Heart right ventricle (tissue), 16 donors: ENCODE data around the gene WWOX. TPM values are rescaled to one million over a fixed set of nuclear protein-coding genes. Genes with fewer than 3 reads are reported as not detected.

ENCODE experiments used
- ATAC-seq, 8 donors: fragments of 200-7000 bp; cut with Tn5 transposase; one replicate each; pipeline ENCODE4 v1.9.1; 2020; ENCODE audit warnings: mild to moderate bottlenecking in 8 of 8, moderate library complexity in 8 of 8, moderate number of reproducible peaks in 1 of 8
- DNase-seq, 2 donors: peaks; one replicate each; pipeline ENCODE4 v3.0.0-alpha.2; 2020
- H3K27ac ChIP-seq, 10 donors: fragments of 200-600 bp; sonication (generic) in 2 of 10; one replicate each; pipeline versions ENCODE4 v1.5.0 to v1.8.0; 2020 to 2022; ENCODE audit warnings: mild to moderate bottlenecking in 3 of 10
- H3K27me3 ChIP-seq, 7 donors: fragments of 200-600 bp; one replicate each; pipeline ENCODE4 v1.8.0; 2021 to 2022; ENCODE audit warnings: mild to moderate bottlenecking in 2 of 7
- H3K36me3 ChIP-seq, 9 donors: fragments of 200-600 bp; sonication (generic) in 1 of 9; one replicate each; pipeline versions ENCODE4 v1.5.0 to v1.8.0; 2020 to 2022; ENCODE audit warnings: mild to moderate bottlenecking in 2 of 9
- H3K4me1 ChIP-seq, 9 donors: fragments of 200-600 bp; sonication (generic) in 1 of 9; one replicate each; pipeline versions ENCODE4 v1.5.0 to v1.8.0; 2020 to 2022; ENCODE audit warnings: mild to moderate bottlenecking in 4 of 9
- H3K4me3 ChIP-seq, 10 donors: fragments of 200-600 bp; sonication (generic) in 2 of 10; one replicate each; pipeline versions ENCODE4 v1.5.0 to v1.8.0; 2020 to 2022; ENCODE audit warnings: mild to moderate bottlenecking in 7 of 10, moderate library complexity in 2 of 10
- H3K9me3 ChIP-seq, 11 donors: fragments of 200-600 bp in 10 of 11; sonication (generic) in 2 of 11; one replicate each; pipeline versions ENCODE4 v1.5.0 to v1.8.0; 2013 to 2022; ENCODE audit warnings: mild to moderate bottlenecking in 2 of 11, control low read depth in 1 of 11, moderate library complexity in 1 of 11
- WGBS, 2 donors: extraction: QIAGEN DNeasy Blood & Tissue Kit; methylation state at CpG; one replicate each; pipeline ENCODE4 v1.1.7; 2013; ENCODE audit warnings: inconsistent platforms in 1 of 2; 5-methylcytosine and 5-hydroxymethylcytosine counted together
- intact Hi-C, 10 donors: fragments of 100-400 bp; cut with DNase I; formaldehyde crosslinking; loops; one replicate each; pipeline versions ENCODE4 v1.11.1 to v1.14.2; 2022
- polyA plus RNA-seq, 2 donors: library from polyadenylated mRNA; stranded (reverse); fragments of 200-250 nt; gene quantifications; one replicate each; pipeline ENCODE4 v1.2.3, GENCODE V29; 2013
- total RNA-seq, 10 donors: library from RNA; stranded (reverse); fragmentation: NEBNext Ultra II Directional in 3 of 10; extraction: Animal tissue kit (Norgen Biotek cat#: 25700) in 3 of 10; gene quantifications; one replicate each; pipeline versions ENCODE4 v1.2.1 to v1.2.4, GENCODE V29; 2021 to 2023
- TF ChIP-seq, protein P1 (sequence below), 9 donors: fragments of 200-600 bp; sonication (generic) in 2 of 9; IDR thresholded peaks; one replicate each; pipeline versions ENCODE4 v1.5.0 to v1.8.0; 2021 to 2022; ENCODE audit warnings: antibody characterized with exemption in 9 of 9, mild to moderate bottlenecking in 5 of 9, moderate library complexity in 1 of 9
- donor health status: Arrhythmogenic right ventricular cardiomyopathy.
- donor health status: ischemic (EF 13 %, LVEDD 7.1; RV severe dilation, severe dysfunction).
- donor health status: healthy with polysubstance abuse.
- donor health status: DM: no; HTN: yes; CAD: no.
- donor health status: DM: no; HTN: no; CAD: no.
- donor health status: ischemic (EF 25% LVEDD 6.9; RV normal size, moderate dysfunction).
- donor health status: ischemic (EF 25% LVEDD 5.7; RV mildly dilated, moderate dysfunction).
- donor health status: healthy.
- donor health status: DM: yes; HTN: yes; CAD: no.
- donor health status: Ischemic cardiomyopathy.
- donor health status: ischemic (EF 35%, LVEDD 5.7; RV mildly dilated, moderate dysfunction).
- donor health status: nonischemic (EF 11% LVEDD 7.7; RV severe dilation, severe dysfunction).
- donor health status: DM: yes; HTN: yes; CAD: no.
- donor health status: PGD.
- donor health status: ischemic (EF 29% LVEDD 5.4; RV normal size, mild dysfunction).
- donor health status: nonischemic (EF 23%, LVEDD 6.1; RV moderate dilation, normal function).

Gene WWOX
- total and polyA plus RNA-seq, 12 donors: 4.9 to 15.0 (median 9.9) TPM

DNA sequence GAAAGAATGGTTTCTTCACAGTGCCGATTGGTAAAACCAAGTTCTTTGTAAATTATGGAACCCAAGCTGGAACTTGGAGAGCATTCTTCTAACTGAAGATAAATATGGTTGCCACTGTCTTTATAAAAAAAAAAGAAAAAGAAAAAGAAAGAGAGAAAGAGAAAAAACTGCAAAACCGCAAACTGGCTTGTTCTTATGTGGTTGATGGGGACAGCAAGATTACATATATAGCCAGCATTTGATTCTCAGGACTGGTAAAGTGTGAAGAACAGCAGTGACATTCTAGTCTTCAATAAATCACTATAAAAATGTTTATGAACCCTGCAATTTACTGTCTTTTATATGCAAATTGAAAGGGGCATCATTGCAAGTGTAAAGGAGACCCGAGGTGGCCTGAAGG, 896.0 kb downstream of the WWOX start:
- H3K4me1 ChIP-seq: peaks cover 0 to 4% (median 0%) of the 10 kb centered on the region in 9 donors
- ATAC-seq (no peak), DNase-seq (no peak)
- intact Hi-C loops: no loop called here
- no peaks in the 10 kb centered on the region for H3K27me3 ChIP-seq
- H3K4me3 ChIP-seq: no peak overlapping the region
- 87 to 93% methylated on average over 3 of the region's 3 CpGs for WGBS, 2 donors
- no peak overlapping the region for H3K27ac ChIP-seq
- TF ChIP-seq, protein P1, sequence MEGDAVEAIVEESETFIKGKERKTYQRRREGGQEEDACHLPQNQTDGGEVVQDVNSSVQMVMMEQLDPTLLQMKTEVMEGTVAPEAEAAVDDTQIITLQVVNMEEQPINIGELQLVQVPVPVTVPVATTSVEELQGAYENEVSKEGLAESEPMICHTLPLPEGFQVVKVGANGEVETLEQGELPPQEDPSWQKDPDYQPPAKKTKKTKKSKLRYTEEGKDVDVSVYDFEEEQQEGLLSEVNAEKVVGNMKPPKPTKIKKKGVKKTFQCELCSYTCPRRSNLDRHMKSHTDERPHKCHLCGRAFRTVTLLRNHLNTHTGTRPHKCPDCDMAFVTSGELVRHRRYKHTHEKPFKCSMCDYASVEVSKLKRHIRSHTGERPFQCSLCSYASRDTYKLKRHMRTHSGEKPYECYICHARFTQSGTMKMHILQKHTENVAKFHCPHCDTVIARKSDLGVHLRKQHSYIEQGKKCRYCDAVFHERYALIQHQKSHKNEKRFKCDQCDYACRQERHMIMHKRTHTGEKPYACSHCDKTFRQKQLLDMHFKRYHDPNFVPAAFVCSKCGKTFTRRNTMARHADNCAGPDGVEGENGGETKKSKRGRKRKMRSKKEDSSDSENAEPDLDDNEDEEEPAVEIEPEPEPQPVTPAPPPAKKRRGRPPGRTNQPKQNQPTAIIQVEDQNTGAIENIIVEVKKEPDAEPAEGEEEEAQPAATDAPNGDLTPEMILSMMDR (IDR thresholded peaks at IDR 0.05): no peak
- H3K9me3 ChIP-seq: no peaks in the 10 kb centered on the region
- H3K36me3 ChIP-seq: no peaks in the 10 kb centered on the region

GRCh38 chr16:78996790-78997189, 897.3 kb downstream of the WWOX start:
- intact Hi-C loops: no loop called here
- no peaks in the 10 kb centered on the region for H3K9me3 ChIP-seq
- DNase-seq: no peak
- H3K27me3 ChIP-seq: no peaks in the 10 kb centered on the region
- no peak for ATAC-seq
- H3K27ac ChIP-seq: no peak overlapping the region
- TF ChIP-seq, protein P1 (IDR thresholded peaks at IDR 0.05): no peak
- 66 to 73% methylated on average over 16 of the region's 16 CpGs for WGBS, 2 donors
- H3K4me1 ChIP-seq: peaks cover 0 to 4% (median 0%) of the 10 kb centered on the region in 9 donors
- no peaks in the 10 kb centered on the region for H3K36me3 ChIP-seq
- H3K4me3 ChIP-seq: no peak overlapping the region

DNA sequence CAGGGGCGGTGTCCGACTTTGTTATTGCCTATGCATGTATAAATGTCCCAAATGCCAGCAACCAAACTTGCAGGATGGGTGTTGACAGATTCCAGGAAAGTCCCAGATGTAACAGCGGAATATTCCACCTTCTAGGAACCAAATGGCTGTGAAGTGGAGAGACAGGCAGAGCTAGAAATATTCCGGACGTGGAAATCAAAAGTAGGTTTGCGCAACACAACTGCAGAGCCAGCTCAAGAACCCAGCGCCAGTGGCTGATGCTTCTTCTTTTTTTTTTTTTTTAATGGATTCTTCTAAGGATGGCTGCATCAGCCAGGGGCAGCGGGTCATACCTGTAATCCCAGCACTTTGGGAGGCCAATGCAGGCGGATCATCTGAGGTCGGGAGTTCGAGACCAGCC, 899.4 kb downstream of the WWOX start:
- DNase-seq: no peak
- Histone ChIP-seq H3K27ac (no peak overlapping the region), H3K27me3 (no peaks in the 10 kb centered on the region), H3K4me1 (peaks cover 0 to 3% (median 0%) of the 10 kb centered on the region in 9 donors), H3K36me3 (no peaks in the 10 kb centered on the region), H3K9me3 (no peaks in the 10 kb centered on the region), H3K4me3 (no peak overlapping the region)
- ATAC-seq: peak in 1 of 8 donors; percentile 31
- WGBS, 2 donors: 81 to 86% methylated on average over 11 of the region's 11 CpGs
- TF ChIP-seq, protein P1 (IDR thresholded peaks at IDR 0.05): no peak
- intact Hi-C loops: no loop called here

GRCh38 chr16:79001156-79001967, 901.9 kb downstream of the WWOX start:
- Histone ChIP-seq H3K27ac (no peak overlapping the region), H3K4me1 (peaks cover 0 to 3% (median 0%) of the 10 kb centered on the region in 9 donors), H3K4me3 (no peak overlapping the region), H3K36me3 (no peaks in the 10 kb centered on the region), H3K9me3 (no peaks in the 10 kb centered on the region), H3K27me3 (no peaks in the 10 kb centered on the region)
- intact Hi-C loops: no loop called here
- WGBS, 2 donors: 57 to 60% methylated on average over 10 of the region's 10 CpGs
- TF ChIP-seq, protein P1 (IDR thresholded peaks at IDR 0.05): no peak
- DNase-seq: no peak
- ATAC-seq: no peak
